ENCODE data around the gene TMEM200B.
A peak's percentile ranks its signal among the peaks of the same experiment; 100 is the strongest.
"Not testable (repeated sequence)": the region's sequence is repeated elsewhere in the genome, so short reads cannot be mapped to it uniquely, and the experiment has no call there.

TMEM200B gene

GRCh38 chr1:29123887-29124365 is at the start of gene TMEM200B:
Gene TMEM200B (minus strand): TSS chr1:29123903. CDS start chr1:29121828, 2,075 bp downstream.
- no peak for FAIRE-seq
- no peak for DNase-seq (ENCODE audit: low spot score)

GRCh38 chr1:29172415-29172939 is 48.8 kb upstream of the TMEM200B start:
- no peak for DNase-seq (ENCODE audit: low spot score)
- FAIRE-seq, result no peak

- no peak for FAIRE-seq
- DNase-seq (ENCODE audit: low spot score), result no peak
Observed at GRCh38 chr1:29171521-29171920, 47.8 kb upstream of the TMEM200B start.

- DNase-seq (ENCODE audit: low spot score) (no peak), FAIRE-seq (no peak)
Observed at GRCh38 chr1:29171089-29171488, 47.4 kb upstream of the TMEM200B start.

GRCh38 chr1:29169976-29170375 is 46.3 kb upstream of the TMEM200B start:
- DNase-seq (ENCODE audit: low spot score), result no peak
- FAIRE-seq, result no peak

GRCh38 chr1:29167904-29168303 is 44.2 kb upstream of the TMEM200B start:
- DNase-seq (ENCODE audit: low spot score) (no peak), FAIRE-seq (no peak)

- DNase-seq (ENCODE audit: low spot score) (no peak), FAIRE-seq (no peak)
Observed at GRCh38 chr1:29166291-29166878, 42.7 kb upstream of the TMEM200B start.

- no peak for DNase-seq (ENCODE audit: low spot score)
- no peak for FAIRE-seq
Observed at GRCh38 chr1:29164588-29164987, 40.9 kb upstream of the TMEM200B start.

- DNase-seq (ENCODE audit: low spot score) (no peak), FAIRE-seq (no peak)
Observed at GRCh38 chr1:29162476-29163138, 38.9 kb upstream of the TMEM200B start.

GRCh38 chr1:29162025-29162424 is 38.3 kb upstream of the TMEM200B start:
- FAIRE-seq (no peak), DNase-seq (ENCODE audit: low spot score) (no peak)

GRCh38 chr1:29159773-29160172 is 36.1 kb upstream of the TMEM200B start:
- DNase-seq (ENCODE audit: low spot score), result no peak
- FAIRE-seq, result no peak

GRCh38 chr1:29157269-29157601 is 33.5 kb upstream of the TMEM200B start:
- FAIRE-seq (no peak), DNase-seq (ENCODE audit: low spot score) (no peak)

GRCh38 chr1:29156543-29157268 is 33.0 kb upstream of the TMEM200B start:
- FAIRE-seq (no peak), DNase-seq (ENCODE audit: low spot score) (no peak)

- no peak for DNase-seq (ENCODE audit: low spot score)
- no peak for FAIRE-seq
Observed at GRCh38 chr1:29152046-29152805, 28.5 kb upstream of the TMEM200B start.

- FAIRE-seq, result not testable (repeated sequence)
Observed at GRCh38 chr1:29150346-29150745, 26.6 kb upstream of the TMEM200B start.

GRCh38 chr1:29148656-29149491 is 25.2 kb upstream of the TMEM200B start:
- FAIRE-seq, result no peak
- DNase-seq (ENCODE audit: low spot score), result no peak

More at GRCh38 chr1:29150346-29150745, 26.6 kb upstream of the TMEM200B start:
- DNase-seq (ENCODE audit: low spot score), result not testable (repeated sequence)

- FAIRE-seq, result peak; percentile 87
- peak; percentile 83 for DNase-seq (ENCODE audit: low spot score)
Observed at GRCh38 chr1:29145739-29146437, 22.2 kb upstream of the TMEM200B start.

GRCh38 chr1:29144178-29144577 is 20.5 kb upstream of the TMEM200B start:
- FAIRE-seq, result no peak
- DNase-seq (ENCODE audit: low spot score), result no peak

GRCh38 chr1:29142714-29143113 is 19.0 kb upstream of the TMEM200B start:
- no peak for FAIRE-seq
- no peak for DNase-seq (ENCODE audit: low spot score)

- FAIRE-seq, result no peak
- DNase-seq (ENCODE audit: low spot score), result no peak
Observed at GRCh38 chr1:29136391-29136915, 12.8 kb upstream of the TMEM200B start.
